G401 (cell line): Measurements from ENCODE around the gene MRPL12. TPM values are rescaled to one million over a fixed set of nuclear protein-coding genes. Genes with fewer than 3 reads are reported as not detected.
"Not testable (repeated sequence)": the region's sequence is repeated elsewhere in the genome, so short reads cannot be mapped to it uniquely, and the experiment has no call there.

ENCODE experiments used
- DNase-seq: peaks from one replicate; pipeline ENCODE4 v3.0.0-alpha.2; 2015; ENCODE audit warnings: low spot score
- in situ Hi-C: cut with HindIII; loops from 2 replicates; pipeline ENCODE4 v1.10.0; 2016; ENCODE audit warnings: low sequenced_read_pairs, mixed read lengths
- total RNA-seq: library from RNA; depleted of rRNA; stranded (reverse); fragments of >200 nt; shearing (Covaris generic); gene quantifications from 2 replicates; pipeline ENCODE4 v1.2.3, GENCODE V29; 2014; rRNA removed

MRPL12 gene
- total RNA-seq, 1 experiment from 2014 or later: 244 TPM

DNA sequence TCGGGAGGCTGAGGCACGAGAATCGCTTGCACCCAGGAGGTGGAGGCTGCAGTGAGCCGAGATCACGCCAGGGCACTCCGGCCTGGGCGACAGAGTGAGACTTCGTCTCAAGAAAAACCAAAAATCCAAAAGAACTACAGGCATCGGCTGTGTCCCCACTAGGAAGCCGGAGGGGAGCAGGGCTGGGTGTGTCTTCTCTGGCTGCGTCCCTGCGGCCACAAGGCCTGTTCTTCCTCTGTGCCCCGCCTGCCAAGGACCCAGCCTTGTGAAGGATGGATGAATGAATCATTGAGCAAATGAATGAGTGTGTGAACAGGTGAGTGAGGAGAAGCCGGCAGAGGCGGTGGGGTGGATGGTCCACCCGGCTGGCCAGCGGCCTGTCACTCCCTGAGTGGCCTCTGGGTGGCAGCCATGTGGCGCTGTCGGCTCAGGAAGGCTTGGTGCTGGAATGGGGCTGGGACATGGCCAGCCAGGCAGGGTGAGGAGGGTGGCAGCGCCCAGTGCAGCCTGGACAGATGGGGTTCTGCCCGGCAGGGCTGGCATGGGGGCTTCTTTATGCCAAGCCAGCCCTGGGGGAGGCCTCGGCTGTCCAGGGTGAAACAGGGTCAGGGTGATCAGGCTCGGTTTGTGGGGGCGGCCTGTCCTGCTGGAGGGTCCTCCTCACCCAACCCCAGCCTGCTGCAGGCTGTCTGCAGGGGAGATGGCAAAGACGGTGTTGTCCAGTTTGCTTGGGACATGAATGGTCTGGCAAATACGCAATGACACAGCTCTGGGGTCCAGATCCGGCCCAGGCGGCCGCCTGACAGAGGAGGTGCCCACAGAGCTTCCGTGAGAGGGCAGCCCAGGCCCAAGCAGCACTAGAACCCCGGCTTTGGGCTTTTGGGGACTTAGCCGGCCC lies 30.6 kb downstream of the MRPL12 start:
- DNase-seq: peak; percentile 88
- in situ Hi-C loops: no loop called here

DNA sequence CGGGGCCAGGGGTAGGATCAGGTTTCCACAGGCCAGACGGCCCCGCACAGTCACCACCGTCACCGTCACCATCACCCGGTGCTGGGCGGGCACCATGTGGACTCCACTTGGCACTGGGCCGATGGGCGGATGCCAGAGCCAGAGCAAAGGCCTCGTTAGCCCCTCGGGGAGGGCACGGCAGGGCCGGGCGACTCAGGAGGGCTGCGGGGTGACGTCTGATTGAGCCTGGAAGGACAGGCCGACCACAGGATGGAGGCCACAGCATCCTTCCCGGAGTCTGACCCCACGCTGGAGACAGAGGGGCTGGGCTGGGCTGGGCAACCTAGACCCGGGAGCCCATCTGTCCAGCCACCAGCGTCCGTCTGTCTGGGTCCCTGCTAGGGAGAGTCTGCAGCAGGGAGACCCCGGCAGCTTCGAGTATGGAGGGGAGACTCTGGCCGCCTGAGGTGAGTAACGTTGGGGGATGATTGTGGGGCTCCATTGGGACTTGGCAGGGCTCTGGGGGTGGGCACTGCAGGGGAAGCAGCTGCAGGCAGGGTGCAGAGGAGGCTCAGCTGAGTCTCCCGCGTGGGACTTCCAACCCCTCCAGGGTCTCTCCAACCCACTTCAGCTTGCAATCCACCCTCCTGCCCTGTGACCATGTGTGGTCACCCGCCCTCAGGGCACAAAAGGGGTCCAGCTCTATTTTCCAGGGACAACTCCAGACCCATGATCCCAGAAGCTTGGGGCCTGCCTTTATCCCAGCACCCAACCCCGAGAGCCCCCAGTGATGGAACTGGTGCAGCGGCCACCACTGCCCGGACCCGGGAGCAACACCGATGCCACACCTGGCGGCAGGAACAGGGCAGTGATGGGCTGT lies 31.5 kb downstream of the MRPL12 start:
- in situ Hi-C loops: no loop called here
- DNase-seq: no peak

- DNase-seq: no peak
- in situ Hi-C loops: no loop called here
Measured at GRCh38 chr17:81735264-81736102, 32.3 kb downstream of the MRPL12 start.

- in situ Hi-C loops: no loop called here
- no peak for DNase-seq
Measured at GRCh38 chr17:81737947-81738800, 35.0 kb downstream of the MRPL12 start.

- in situ Hi-C loops: no loop called here
- DNase-seq: no peak
Measured at GRCh38 chr17:81738801-81739393, 35.7 kb downstream of the MRPL12 start.

GRCh38 chr17:81739593-81739992 lies 36.4 kb downstream of the MRPL12 start:
- in situ Hi-C loops, DNase-seq: not testable (repeated sequence)

- in situ Hi-C loops: no loop called here
- no peak for DNase-seq
Measured at GRCh38 chr17:81740395-81740961, 37.3 kb downstream of the MRPL12 start.

- no peak for DNase-seq
- in situ Hi-C loops: no loop called here
Measured at GRCh38 chr17:81741049-81741593, 38.0 kb downstream of the MRPL12 start.

GRCh38 chr17:81741594-81742452 lies 38.7 kb downstream of the MRPL12 start:
- DNase-seq: no peak
- in situ Hi-C loops: no loop called here

Other genes with a start within 250 kb of the MRPL12 start
- 5,595 and 6,819 TPM in 2 replicates for gene ACTG1, start 190.6 kb upstream of the MRPL12 start, total RNA-seq
- gene FSCN2, start 175.0 kb upstream of the MRPL12 start, total RNA-seq: 0.80 and 1.4 TPM in 2 replicates
- 37.1 and 44.6 TPM in 2 replicates for gene FAAP100, start 151.0 kb upstream of the MRPL12 start, total RNA-seq
- gene NPLOC4, start 66.3 kb upstream of the MRPL12 start, total RNA-seq: 110 and 120 TPM in 2 replicates
- gene TSPAN10, start 66.2 kb upstream of the MRPL12 start, total RNA-seq: 66.8 and 98.7 TPM in 2 replicates
- gene PDE6G, start 46.8 kb upstream of the MRPL12 start, total RNA-seq: 0.80 TPM in 1 of 2 replicates, not detected in the other
- gene OXLD1, start 36.8 kb upstream of the MRPL12 start, total RNA-seq: 81.2 and 118 TPM in 2 replicates
- 32.0 and 35.8 TPM in 2 replicates for gene CCDC137, start 36.6 kb upstream of the MRPL12 start, total RNA-seq
- gene ARL16, start 19.6 kb upstream of the MRPL12 start, total RNA-seq: 64.2 and 77.4 TPM in 2 replicates
- 85.0 and 88.7 TPM in 2 replicates for gene HGS, start 19.4 kb upstream of the MRPL12 start, total RNA-seq
- gene SLC25A10, start 8.9 kb downstream of the MRPL12 start, total RNA-seq: 72.3 and 73.9 TPM in 2 replicates
- 0.61 TPM in 1 of 2 replicates, not detected in the other for gene GCGR, start 100.8 kb downstream of the MRPL12 start, total RNA-seq
- gene MCRIP1, start 129.9 kb downstream of the MRPL12 start, total RNA-seq: 130 and 133 TPM in 2 replicates
- gene PPP1R27, start 131.7 kb downstream of the MRPL12 start, total RNA-seq: 0.31 TPM in 1 of 2 replicates, not detected in the other
- gene P4HB, start 157.2 kb downstream of the MRPL12 start, total RNA-seq: 310 and 320 TPM in 2 replicates
- 183 and 209 TPM in 2 replicates for gene ARHGDIA, start 168.0 kb downstream of the MRPL12 start, total RNA-seq
- 379 and 407 TPM in 2 replicates for gene ALYREF, start 188.2 kb downstream of the MRPL12 start, total RNA-seq
- 194 and 216 TPM in 2 replicates for gene ANAPC11, start 188.4 kb downstream of the MRPL12 start, total RNA-seq
- gene NPB, start 198.9 kb downstream of the MRPL12 start, total RNA-seq: 0.41 and 0.74 TPM in 2 replicates
- 41.8 and 60.0 TPM in 2 replicates for gene PCYT2, start 208.0 kb downstream of the MRPL12 start, total RNA-seq
- 15.4 and 17.6 TPM in 2 replicates for gene SIRT7, start 214.8 kb downstream of the MRPL12 start, total RNA-seq
- gene MAFG, start 224.4 kb downstream of the MRPL12 start, total RNA-seq: 14.5 and 15.6 TPM in 2 replicates
- 112 and 119 TPM in 2 replicates for gene PYCR1, start 233.9 kb downstream of the MRPL12 start, total RNA-seq
- not detected in 2 replicates for gene MYADML2, start 243.9 kb downstream of the MRPL12 start, total RNA-seq